ENCODE measurements around the gene SDS. TPM values are rescaled to one million over a fixed set of nuclear protein-coding genes. Genes with fewer than 3 reads are reported as not detected.

SDS gene
- total RNA-seq, 1 donor from 2014 or later = not detected

DNA sequence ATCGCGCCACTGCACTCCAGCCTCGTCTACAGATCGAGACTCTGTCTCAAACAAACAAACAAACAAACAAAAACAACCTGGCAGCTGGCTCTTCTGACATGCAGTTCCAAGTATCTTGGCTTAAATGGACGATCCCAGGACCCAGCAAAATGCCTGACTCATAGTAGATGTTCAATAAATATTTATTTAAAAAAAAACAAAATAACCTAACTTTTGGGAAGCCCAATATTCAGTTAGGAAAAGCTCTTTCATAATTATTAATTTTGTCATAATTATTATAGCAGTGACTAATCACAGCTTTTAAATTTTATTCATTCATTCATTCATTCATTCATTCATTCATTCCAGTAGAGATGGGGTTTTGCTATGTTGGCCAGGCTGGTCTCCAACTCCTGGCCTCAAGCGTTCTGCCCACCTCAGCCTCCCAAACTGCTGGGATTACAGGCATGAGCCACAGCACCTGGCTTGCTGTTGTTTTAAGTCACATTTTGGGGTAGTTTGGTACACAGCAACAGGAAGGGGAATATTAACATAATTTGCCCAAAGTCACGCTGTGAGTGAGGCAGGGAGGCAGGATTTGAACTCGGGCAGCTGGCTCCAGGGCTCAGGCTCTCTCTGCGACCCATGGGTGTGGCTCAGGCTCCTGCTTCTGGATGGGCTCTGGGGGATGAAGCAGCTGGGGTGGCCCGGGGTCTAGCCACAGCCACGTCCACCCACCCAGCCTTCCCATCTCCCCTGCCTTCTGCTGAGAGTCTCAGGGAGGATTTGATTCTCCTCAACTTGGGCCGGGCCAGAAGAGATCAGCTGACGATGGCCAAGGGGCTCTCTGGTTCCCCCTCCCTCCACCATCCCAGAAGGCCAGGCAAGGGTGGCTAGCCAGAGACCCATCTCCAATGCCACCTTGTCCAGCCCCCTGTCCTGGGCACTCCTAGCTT is 2.4 kb downstream of the SDS start:
- Histone ChIP-seq H3K36me3 (ENCODE audit: control insufficient read depth in 3 of 3, insufficient read depth in 3 of 3, low read length in 3 of 3) (no peaks in the 10 kb centered on the region), H3K4me3 (ENCODE audit: low read length in 3 of 3) (no peak overlapping the region), H3K9ac (ENCODE audit: low read depth in 1 of 3, low read length in 3 of 3) (no peak overlapping the region), H3K27me3 (ENCODE audit: control insufficient read depth in 3 of 3, insufficient read depth in 3 of 3, low read length in 3 of 3) (peaks cover 16 to 29% (median 18%) of the 10 kb centered on the region in 3 donors), H3K4me1 (ENCODE audit: control insufficient read depth in 3 of 3, insufficient read depth in 3 of 3, low read length in 3 of 3) (peaks cover 0 to 3% (median 0%) of the 10 kb centered on the region in 3 donors), H3K9me3 (ENCODE audit: control insufficient read depth in 3 of 3, low read length in 3 of 3) (no peaks in the 10 kb centered on the region), H3K27ac (ENCODE audit: low read depth, low read length) (no peak overlapping the region)

DNA sequence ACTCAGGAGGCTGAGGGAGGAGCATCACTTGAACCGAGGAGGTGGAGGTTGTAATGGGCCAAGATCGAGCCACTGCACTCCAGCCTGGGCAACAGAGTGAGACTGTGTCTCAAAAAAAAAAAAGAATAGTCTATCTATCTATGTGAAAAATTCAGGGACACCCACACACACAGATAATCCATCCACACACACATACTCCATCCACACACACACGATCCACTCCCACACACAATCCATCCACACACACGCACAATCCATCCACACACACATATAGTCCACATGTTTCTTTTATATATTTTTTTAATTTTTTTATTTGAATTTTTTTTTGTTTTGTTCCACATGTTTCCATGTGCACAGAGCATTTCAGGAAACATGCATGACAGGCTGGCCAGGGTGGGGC is 3.3 kb downstream of the SDS start:
- Histone ChIP-seq H3K4me3 (ENCODE audit: low read length in 3 of 3) (no peak overlapping the region), H3K27me3 (ENCODE audit: control insufficient read depth in 3 of 3, insufficient read depth in 3 of 3, low read length in 3 of 3) (peaks cover 16 to 29% (median 18%) of the 10 kb centered on the region in 3 donors), H3K9me3 (ENCODE audit: control insufficient read depth in 3 of 3, low read length in 3 of 3) (no peaks in the 10 kb centered on the region), H3K36me3 (ENCODE audit: control insufficient read depth in 3 of 3, insufficient read depth in 3 of 3, low read length in 3 of 3) (no peaks in the 10 kb centered on the region), H3K9ac (ENCODE audit: low read depth in 1 of 3, low read length in 3 of 3) (no peak overlapping the region), H3K4me1 (ENCODE audit: control insufficient read depth in 3 of 3, insufficient read depth in 3 of 3, low read length in 3 of 3) (peaks cover 0 to 3% (median 0%) of the 10 kb centered on the region in 3 donors), H3K27ac (ENCODE audit: low read depth, low read length) (no peak overlapping the region)

DNA sequence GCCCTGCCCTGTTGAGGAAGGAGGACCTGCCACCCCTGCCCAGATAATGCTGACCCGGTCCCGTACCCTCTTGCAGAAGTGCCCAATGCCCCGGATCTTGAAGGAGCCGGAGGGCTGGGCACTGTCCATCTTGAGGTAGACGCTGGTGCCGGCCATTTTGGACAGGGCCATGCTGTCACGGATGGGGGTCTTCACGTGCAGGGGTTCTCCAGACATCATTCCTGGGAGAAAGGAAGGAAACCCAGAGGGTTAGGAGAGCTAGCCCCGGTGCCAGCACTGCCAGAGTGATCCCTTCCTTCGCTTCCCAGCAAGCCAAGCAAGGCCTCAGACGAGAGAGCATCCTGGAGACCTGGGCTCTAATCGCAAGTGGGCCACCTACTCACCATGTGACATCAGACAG is 4.2 kb downstream of the SDS start:
- peaks cover 16 to 29% (median 18%) of the 10 kb centered on the region in 3 donors for H3K27me3 ChIP-seq (ENCODE audit: control insufficient read depth in 3 of 3, insufficient read depth in 3 of 3, low read length in 3 of 3)
- H3K27ac ChIP-seq (ENCODE audit: low read depth, low read length) = no peak overlapping the region
- no peaks in the 10 kb centered on the region for H3K9me3 ChIP-seq (ENCODE audit: control insufficient read depth in 3 of 3, low read length in 3 of 3)
- no peaks in the 10 kb centered on the region for H3K36me3 ChIP-seq (ENCODE audit: control insufficient read depth in 3 of 3, insufficient read depth in 3 of 3, low read length in 3 of 3)
- no peak overlapping the region for H3K4me3 ChIP-seq (ENCODE audit: low read length in 3 of 3)
- H3K9ac ChIP-seq (ENCODE audit: low read depth in 1 of 3, low read length in 3 of 3) = no peak overlapping the region
- H3K4me1 ChIP-seq (ENCODE audit: control insufficient read depth in 3 of 3, insufficient read depth in 3 of 3, low read length in 3 of 3) = peaks cover 0 to 3% (median 0%) of the 10 kb centered on the region in 3 donors

DNA sequence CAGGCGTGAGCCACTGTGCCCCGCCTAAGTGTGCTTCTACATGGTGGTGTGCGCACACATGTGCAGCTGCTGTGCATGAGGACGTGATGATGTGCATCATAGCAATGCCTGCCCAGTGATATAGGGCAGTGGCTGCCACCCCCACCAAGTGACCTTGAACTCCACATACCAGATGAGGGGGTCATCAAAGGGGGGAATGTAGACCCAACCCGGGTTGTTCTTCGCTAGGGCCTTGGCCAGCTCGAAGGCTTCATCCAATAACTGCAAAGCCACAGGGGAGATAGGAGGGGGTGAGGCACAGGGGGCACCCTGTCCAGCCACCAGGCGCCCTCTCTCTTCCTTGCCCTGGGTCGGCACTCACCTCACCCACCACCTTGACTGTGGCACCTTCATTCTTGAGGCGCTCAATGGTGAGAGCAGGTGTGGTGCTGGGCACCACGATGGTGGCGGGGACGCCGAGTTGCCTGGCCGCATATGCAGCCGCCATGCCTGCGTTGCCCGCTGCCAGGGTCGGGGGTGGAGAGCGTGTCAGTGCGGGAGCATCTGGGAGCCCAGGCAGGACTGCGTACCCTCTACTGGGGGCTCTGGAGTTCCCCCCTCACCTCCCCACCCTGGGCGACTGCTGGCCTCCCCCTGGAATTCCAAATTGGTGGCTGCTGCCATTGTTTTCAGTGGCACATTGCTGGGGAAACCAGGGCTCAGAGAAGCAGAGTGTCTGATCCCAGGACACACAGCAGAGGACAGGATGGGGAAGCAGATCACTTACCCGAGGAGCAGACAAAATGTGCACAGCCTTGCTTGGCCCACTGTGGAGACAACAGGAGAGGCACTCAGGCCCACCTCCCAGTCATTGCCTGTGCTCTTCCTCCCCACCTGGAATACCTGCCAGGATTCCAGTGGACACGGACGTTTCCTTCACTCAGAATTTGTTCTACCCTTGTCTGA is 5.1 kb downstream of the SDS start:
- no peak overlapping the region for H3K9ac ChIP-seq (ENCODE audit: low read depth in 1 of 3, low read length in 3 of 3)
- no peak overlapping the region for H3K4me3 ChIP-seq (ENCODE audit: low read length in 3 of 3)
- H3K36me3 ChIP-seq (ENCODE audit: control insufficient read depth in 3 of 3, insufficient read depth in 3 of 3, low read length in 3 of 3) = no peaks in the 10 kb centered on the region
- no peaks in the 10 kb centered on the region for H3K9me3 ChIP-seq (ENCODE audit: control insufficient read depth in 3 of 3, low read length in 3 of 3)
- H3K27ac ChIP-seq (ENCODE audit: low read depth, low read length) = no peak overlapping the region
- peaks cover 16 to 29% (median 18%) of the 10 kb centered on the region in 3 donors for H3K27me3 ChIP-seq (ENCODE audit: control insufficient read depth in 3 of 3, insufficient read depth in 3 of 3, low read length in 3 of 3)
- H3K4me1 ChIP-seq (ENCODE audit: control insufficient read depth in 3 of 3, insufficient read depth in 3 of 3, low read length in 3 of 3) = no peaks in the 10 kb centered on the region

DNA sequence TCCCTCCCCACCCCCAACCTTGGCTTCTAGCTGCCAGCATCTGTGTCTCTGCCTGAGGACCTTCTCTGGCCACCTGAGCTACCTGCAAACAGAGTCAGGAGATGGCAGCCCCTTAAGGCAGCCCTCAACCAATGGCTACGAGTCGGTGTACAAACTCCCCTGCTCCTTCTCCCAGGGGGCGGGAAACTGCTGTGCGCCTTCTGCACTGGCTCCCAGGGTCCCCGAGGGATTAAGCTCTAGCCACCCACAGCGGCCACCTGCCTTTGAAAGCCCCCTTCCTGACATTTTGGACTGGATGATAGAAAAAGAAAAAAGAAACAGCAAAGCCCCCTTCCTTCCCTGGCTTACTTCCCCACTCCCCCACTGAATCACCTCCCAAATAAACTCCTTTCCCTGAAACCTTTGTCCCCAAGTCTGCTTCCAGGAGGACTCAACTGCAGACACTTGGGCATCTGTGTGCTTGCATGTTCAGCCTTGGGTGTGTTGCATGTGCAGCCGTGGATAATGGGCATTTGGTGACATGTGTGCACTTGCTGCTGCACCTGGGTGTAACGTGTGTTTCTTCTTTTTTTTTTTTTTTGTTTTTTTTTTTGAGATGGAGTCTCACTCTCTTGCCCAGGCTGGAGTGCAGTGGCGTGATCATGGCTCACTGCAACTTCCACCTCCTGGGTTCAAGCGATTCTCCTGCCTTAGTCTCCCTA is 6.0 kb downstream of the SDS start:
- Histone ChIP-seq H3K27me3 (ENCODE audit: control insufficient read depth in 3 of 3, insufficient read depth in 3 of 3, low read length in 3 of 3) (peaks cover 16 to 27% (median 18%) of the 10 kb centered on the region in 3 donors), H3K9me3 (ENCODE audit: control insufficient read depth in 3 of 3, low read length in 3 of 3) (no peaks in the 10 kb centered on the region), H3K36me3 (ENCODE audit: control insufficient read depth in 3 of 3, insufficient read depth in 3 of 3, low read length in 3 of 3) (no peaks in the 10 kb centered on the region), H3K4me1 (ENCODE audit: control insufficient read depth in 3 of 3, insufficient read depth in 3 of 3, low read length in 3 of 3) (no peaks in the 10 kb centered on the region), H3K4me3 (ENCODE audit: low read length in 3 of 3) (no peak overlapping the region), H3K9ac (ENCODE audit: low read depth in 1 of 3, low read length in 3 of 3) (no peak overlapping the region), H3K27ac (ENCODE audit: low read depth, low read length) (no peak overlapping the region)

DNA sequence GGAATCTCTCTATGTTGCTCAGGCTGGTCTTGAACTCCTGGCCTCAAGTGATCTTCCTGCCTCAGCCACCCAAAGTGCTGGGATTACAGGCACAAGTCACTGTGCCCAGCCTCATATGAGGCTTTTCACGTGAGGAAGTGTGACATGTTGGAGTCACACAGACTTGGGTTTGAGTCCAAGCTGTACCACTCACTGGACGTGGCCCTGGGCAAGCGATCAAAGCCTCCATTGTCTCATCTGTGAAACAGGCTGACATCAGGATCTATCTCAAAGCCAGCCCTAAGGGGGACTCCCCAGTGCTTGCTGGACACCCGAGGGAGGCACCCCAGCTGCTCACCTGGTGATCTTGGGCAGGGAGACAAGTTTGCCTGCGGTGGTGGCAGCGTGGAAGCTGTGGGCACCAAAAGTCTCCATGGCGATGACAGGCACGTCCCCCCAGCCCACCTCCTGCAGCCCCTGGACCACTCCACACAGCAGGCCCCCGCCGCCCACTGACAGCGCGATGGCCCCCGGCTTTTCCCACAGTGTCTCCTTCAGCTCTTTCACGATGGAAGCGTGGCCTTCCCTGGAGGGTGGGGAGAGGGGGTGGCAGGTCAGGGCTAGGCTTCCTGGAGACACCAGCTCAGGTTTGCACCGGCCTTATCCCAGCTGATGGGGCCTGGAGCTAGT is 6.7 kb downstream of the SDS start:
- no peak overlapping the region for H3K27ac ChIP-seq (ENCODE audit: low read depth, low read length)
- no peaks in the 10 kb centered on the region for H3K36me3 ChIP-seq (ENCODE audit: control insufficient read depth in 3 of 3, insufficient read depth in 3 of 3, low read length in 3 of 3)
- no peak overlapping the region for H3K9ac ChIP-seq (ENCODE audit: low read depth in 1 of 3, low read length in 3 of 3)
- no peaks in the 10 kb centered on the region for H3K4me1 ChIP-seq (ENCODE audit: control insufficient read depth in 3 of 3, insufficient read depth in 3 of 3, low read length in 3 of 3)
- H3K9me3 ChIP-seq (ENCODE audit: control insufficient read depth in 3 of 3, low read length in 3 of 3) = no peaks in the 10 kb centered on the region
- peaks cover 16 to 24% (median 18%) of the 10 kb centered on the region in 3 donors for H3K27me3 ChIP-seq (ENCODE audit: control insufficient read depth in 3 of 3, insufficient read depth in 3 of 3, low read length in 3 of 3)
- no peak overlapping the region for H3K4me3 ChIP-seq (ENCODE audit: low read length in 3 of 3)

DNA sequence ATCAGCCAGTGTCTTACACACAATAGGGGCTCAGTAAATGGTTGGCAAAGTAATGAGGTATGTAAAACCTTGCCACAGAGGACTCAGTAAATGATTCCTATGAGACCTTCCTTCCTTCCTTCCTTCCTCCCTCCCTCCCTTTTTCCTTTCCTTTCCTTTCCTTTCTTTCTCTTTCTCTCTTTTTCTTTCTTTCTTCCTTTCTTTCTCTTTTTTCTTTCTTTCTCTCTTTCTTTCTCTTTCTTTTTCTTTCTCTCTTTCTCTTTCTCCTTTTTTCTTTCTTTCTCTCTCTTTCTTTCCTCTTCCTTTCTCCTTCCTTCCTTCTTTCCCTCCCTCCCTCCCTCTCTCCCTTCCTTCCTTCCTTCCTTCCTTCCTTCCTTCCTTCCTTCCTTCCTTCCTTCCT is 7.5 kb downstream of the SDS start:
- peaks cover 16 to 18% (median 18%) of the 10 kb centered on the region in 3 donors for H3K27me3 ChIP-seq (ENCODE audit: control insufficient read depth in 3 of 3, insufficient read depth in 3 of 3, low read length in 3 of 3)
- H3K9ac ChIP-seq (ENCODE audit: low read depth in 1 of 3, low read length in 3 of 3) = no peak overlapping the region
- H3K27ac ChIP-seq (ENCODE audit: low read depth, low read length) = no peak overlapping the region
- no peak overlapping the region for H3K4me3 ChIP-seq (ENCODE audit: low read length in 3 of 3)
- no peaks in the 10 kb centered on the region for H3K9me3 ChIP-seq (ENCODE audit: control insufficient read depth in 3 of 3, low read length in 3 of 3)
- H3K4me1 ChIP-seq (ENCODE audit: control insufficient read depth in 3 of 3, insufficient read depth in 3 of 3, low read length in 3 of 3) = no peaks in the 10 kb centered on the region
- peaks cover 0 to 2% (median under 1%) of the 10 kb centered on the region in 3 donors for H3K36me3 ChIP-seq (ENCODE audit: control insufficient read depth in 3 of 3, insufficient read depth in 3 of 3, low read length in 3 of 3)

DNA sequence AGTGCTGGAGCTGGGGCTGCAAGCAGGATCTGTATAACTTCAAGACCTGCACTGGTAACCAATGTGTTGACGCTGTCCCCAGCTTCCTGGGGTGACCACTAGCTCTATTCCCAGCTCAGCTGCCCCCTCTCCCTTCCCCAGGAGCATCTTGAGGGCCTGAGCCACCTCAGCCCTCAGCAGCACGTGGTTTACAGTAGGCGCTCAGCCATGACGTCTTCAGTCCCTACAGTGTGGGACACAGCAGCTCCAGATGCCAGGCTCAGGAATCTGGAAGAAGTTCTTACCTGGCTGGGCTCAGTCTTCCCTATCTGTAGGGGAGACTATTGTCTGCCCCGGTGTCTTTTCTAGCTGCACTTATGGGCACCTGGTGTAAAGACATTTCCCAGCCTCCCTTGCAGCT is 8.6 kb downstream of the SDS start:
- H3K4me1 ChIP-seq (ENCODE audit: control insufficient read depth in 3 of 3, insufficient read depth in 3 of 3, low read length in 3 of 3) = no peaks in the 10 kb centered on the region
- H3K4me3 ChIP-seq (ENCODE audit: low read length in 3 of 3) = no peak overlapping the region
- no peaks in the 10 kb centered on the region for H3K9me3 ChIP-seq (ENCODE audit: control insufficient read depth in 3 of 3, low read length in 3 of 3)
- H3K36me3 ChIP-seq (ENCODE audit: control insufficient read depth in 3 of 3, insufficient read depth in 3 of 3, low read length in 3 of 3) = peaks cover 7 to 12% (median 10%) of the 10 kb centered on the region in 3 donors
- peaks cover 16 to 18% (median 18%) of the 10 kb centered on the region in 3 donors for H3K27me3 ChIP-seq (ENCODE audit: control insufficient read depth in 3 of 3, insufficient read depth in 3 of 3, low read length in 3 of 3)
- H3K9ac ChIP-seq (ENCODE audit: low read depth in 1 of 3, low read length in 3 of 3) = no peak overlapping the region
- H3K27ac ChIP-seq (ENCODE audit: low read depth, low read length) = no peak overlapping the region

DNA sequence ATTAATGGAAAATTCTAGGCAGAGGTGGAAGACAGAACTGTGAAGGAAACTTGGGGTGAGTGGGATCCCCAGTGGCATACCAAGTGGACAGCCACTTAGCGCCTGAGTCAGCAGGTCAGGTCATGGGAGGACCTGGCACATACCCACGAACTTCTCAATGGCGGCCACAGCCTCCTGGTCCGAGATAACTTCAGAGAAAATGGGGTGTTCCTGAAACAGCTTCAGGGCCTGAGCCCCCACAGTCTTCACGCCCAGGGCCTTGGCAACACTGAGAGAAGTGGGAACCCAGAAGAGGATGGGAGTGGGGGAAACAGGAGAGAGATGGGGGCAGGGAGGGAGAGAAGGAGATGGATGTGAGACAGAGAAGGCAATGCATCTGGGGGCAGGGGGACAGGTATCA is 9.9 kb downstream of the SDS start:
- no peak overlapping the region for H3K27ac ChIP-seq (ENCODE audit: low read depth, low read length)
- H3K36me3 ChIP-seq (ENCODE audit: control insufficient read depth in 3 of 3, insufficient read depth in 3 of 3, low read length in 3 of 3) = peaks cover 13 to 15% (median 15%) of the 10 kb centered on the region in 3 donors
- peaks cover 8 to 10% (median 9%) of the 10 kb centered on the region in 3 donors for H3K27me3 ChIP-seq (ENCODE audit: control insufficient read depth in 3 of 3, insufficient read depth in 3 of 3, low read length in 3 of 3)
- no peaks in the 10 kb centered on the region for H3K9me3 ChIP-seq (ENCODE audit: control insufficient read depth in 3 of 3, low read length in 3 of 3)
- no peak overlapping the region for H3K9ac ChIP-seq (ENCODE audit: low read depth in 1 of 3, low read length in 3 of 3)
- no peak overlapping the region for H3K4me3 ChIP-seq (ENCODE audit: low read length in 3 of 3)
- no peaks in the 10 kb centered on the region for H3K4me1 ChIP-seq (ENCODE audit: control insufficient read depth in 3 of 3, insufficient read depth in 3 of 3, low read length in 3 of 3)
